GM18909 (cell line): ENCODE measurements around the gene GABRE.

Source experiments
- ATAC-seq: cut with Tn5 transposase; IDR thresholded peaks from one replicate; pipeline ENCODE4 v1.9.1; 2021; ENCODE audit warnings: mild to moderate bottlenecking; ENCODE audit not compliant: unreplicated experiment, poor library complexity

Gene GABRE

GRCh38 chrX:151974336-151975227 is at the start of gene GABRE:
GABRE (minus strand) TSS chrX:151974676; CDS start chrX:151974625, 51 bp downstream.
- no peak for ATAC-seq

DNA sequence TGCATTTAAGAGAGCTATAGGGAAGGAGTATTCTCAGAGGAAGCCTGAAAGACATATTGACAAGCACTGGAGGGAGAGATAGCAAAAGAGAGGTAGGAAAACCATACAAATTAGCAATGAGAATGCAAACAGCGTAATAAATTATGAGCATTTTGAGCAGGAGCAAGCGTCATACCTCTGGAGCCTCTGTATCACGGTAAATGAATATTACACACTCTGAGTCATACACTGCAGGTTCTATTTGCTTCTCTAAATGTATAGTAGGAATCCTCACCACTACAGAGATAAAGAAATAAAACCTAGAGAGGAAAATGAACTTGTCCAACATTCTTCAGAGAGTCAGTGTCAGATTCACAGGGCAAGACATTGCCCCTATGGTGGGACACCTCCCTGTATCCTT is 46.4 kb upstream of the GABRE start:
- no peak for ATAC-seq

DNA sequence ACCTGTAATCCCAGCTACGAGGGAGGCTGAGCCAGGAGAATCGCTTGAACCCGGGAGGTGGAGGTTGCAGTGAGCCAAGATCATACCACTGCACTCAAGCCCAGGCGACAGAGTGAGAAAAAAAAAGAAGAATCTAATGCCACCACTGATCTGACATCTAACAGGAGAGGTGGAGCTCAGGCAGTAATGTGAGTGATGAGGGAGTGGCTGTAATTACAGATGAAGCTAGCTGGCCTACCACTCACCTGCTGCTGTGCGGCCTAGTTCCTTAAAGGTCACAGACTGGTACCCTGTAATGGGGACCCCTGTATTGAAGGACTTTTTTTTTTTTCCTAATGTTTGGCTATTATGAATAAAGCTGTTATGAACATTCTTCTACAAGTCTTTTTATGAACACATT is 25.3 kb upstream of the GABRE start:
- no peak for ATAC-seq

DNA sequence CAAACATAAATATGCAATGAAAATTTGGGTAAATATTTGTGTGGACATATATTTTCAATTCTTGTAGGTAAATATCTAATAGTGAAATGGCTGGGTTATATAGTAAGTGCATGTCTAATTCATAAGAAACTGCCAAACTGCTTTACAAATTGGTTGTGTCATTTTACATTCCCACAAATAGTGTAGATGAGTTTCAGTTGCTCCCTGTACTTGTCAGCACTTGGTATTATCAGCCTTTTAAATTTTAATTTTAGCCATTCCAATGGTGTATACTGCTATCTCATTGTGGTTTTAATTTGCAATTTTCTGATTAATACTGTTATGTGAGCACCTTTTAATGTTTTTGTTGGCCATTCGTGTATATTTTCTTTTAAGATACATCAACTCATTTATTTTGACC is 23.1 kb upstream of the GABRE start:
- ATAC-seq = no peak

DNA sequence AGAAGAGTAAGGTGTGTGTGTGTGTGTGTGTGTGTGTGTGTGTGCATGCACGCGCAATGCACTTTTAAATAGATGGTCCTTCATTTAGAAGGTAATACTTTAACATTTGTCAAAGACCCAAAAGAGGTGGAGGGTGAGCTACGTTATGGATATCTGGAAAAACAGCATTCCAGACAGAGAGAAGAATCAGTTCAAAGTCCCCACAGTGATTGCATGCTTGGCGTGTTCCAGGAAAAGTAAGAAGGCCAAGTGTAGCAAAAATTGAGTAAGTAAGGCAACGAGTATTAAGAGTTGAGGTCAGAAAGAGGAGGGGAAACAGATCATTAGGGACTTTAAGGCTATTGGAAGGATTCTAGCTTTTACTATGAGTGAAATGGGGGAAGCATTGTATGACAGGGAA is 21.9 kb upstream of the GABRE start:
- ATAC-seq = no peak

DNA sequence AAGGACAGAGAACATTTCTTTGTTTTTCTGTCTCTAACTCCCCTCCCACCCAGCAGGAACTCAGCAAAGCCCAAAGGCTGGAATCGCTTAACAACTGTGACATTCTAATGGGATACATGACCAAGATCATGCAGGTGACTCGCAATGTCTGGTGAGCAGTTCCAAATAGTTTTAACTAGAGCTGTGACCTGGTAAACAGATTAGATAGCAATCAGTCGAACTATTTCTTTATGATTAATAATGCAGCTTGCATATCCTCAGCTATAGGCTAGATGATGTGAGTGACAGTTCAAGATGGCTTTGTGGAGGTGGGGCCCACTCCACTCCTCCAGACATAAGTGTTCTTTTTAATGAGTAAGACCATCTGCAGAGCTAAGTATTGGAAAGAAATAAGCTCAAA is 20.0 kb upstream of the GABRE start:
- ATAC-seq = no peak

DNA sequence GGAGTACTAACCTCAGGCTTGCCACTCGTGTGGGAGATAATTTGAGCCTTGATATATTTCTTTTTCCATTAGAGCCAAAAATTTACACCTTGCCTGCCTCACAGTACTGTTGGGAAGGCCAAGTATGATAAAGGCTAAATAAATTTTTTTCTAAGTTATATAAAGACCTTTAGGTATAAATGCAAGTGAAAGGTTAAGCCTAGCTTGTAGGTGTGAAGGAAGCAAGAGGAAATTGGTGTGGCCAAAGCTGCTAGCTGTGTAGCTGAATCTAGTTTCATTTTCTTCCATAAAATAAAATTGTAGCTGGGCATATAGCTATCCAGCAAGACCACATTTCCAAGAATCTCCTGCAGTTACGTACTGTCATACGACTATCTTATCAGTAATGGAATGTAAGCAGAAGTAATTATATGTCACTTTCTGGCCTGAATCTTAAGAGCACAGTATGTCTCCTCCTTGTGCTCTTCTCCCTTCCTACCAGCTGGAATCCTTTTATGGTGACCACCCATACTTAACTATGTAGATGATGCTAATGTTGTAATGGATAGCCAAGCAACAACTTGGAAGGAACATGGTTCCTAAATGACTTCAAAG is 14.3 kb upstream of the GABRE start:
- ATAC-seq = no peak

GRCh38 chrX:151987108-151987507 is 12.6 kb upstream of the GABRE start:
- no peak for ATAC-seq

DNA sequence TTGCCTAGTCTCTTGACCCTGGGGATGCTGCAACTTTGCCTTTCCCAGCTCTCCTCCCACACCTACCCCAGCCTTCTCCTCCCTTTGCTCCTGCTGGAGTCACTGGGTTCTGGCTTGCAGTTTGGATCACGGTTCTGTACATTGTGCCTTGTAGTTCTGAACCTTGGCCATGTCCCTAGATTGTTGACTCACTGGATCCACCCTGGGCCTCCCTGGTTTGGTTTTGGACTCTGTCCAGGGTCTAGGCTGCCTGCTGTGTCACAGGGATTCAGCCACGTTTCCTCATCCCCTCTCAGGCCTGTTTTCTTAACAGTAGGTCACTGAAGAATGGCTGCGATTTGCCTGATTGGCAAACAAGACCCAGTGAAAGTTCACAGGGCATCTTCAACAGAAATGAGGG is 11.5 kb upstream of the GABRE start:
- no peak for ATAC-seq

DNA sequence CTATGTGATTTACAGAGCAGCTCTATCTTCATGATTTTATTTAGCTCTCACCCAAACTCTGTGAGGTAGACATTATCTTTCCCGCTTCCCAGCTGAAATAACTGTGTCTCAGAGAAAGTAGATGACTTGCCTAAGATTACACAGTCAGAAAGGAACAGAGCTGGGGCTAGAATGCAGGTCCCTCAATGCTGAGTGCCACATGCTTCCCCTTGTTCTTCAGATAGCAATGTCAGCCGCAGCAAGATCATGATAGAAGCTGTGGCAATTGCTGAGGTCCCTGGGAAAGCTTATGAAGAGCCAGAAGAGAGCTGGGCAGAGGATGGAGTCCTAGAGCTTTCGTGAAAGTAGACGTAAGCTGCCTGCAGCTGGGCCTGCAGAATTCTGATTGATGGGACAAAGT is 11.1 kb upstream of the GABRE start:
- ATAC-seq = no peak

GRCh38 chrX:151984902-151985301 is 10.4 kb upstream of the GABRE start:
- ATAC-seq = no peak

GRCh38 chrX:151984328-151984727 is 9.9 kb upstream of the GABRE start:
- ATAC-seq = no peak

GRCh38 chrX:151983186-151983585 is 8.7 kb upstream of the GABRE start:
- no peak for ATAC-seq

DNA sequence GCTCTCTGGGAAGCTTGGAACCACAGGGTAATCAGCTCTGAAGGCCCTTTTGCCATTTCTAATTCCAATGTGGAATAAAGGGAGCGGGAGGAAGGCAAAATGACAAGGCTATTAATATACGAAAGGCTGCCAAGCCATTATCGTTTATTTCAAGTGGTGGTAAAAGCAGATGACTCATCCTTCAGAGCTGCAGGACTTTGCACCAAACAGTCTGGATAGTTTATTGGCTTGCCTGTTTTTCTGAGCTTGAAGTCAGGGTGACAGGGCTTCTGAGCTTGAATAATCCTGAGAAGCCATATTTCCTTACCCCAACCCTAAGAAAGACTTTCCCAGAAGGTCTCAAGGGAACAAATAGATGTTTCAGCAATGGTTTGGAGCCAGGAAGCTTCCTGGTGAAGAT is 7.7 kb upstream of the GABRE start:
- no peak for ATAC-seq

GRCh38 chrX:151981129-151981528 is 6.7 kb upstream of the GABRE start:
- no peak for ATAC-seq

DNA sequence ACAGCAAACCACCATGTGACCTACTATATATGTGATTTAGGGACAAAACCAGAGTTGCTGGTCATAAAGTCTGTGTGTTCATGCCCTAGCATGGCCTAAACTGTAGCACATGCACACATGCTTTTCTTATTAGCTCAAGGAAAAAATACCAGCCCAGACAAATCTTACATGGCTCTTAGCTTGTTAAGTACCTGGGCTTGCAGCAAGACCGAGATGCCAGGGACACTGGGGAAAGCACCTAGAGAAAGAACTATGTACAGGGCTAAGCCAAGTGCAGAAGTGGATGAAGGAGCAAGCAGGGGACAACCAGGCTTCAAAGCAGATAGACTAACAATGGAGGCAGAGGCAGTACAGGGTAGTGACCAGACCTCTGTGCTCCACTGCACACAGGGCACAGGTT is 3.4 kb upstream of the GABRE start:
- no peak for ATAC-seq

DNA sequence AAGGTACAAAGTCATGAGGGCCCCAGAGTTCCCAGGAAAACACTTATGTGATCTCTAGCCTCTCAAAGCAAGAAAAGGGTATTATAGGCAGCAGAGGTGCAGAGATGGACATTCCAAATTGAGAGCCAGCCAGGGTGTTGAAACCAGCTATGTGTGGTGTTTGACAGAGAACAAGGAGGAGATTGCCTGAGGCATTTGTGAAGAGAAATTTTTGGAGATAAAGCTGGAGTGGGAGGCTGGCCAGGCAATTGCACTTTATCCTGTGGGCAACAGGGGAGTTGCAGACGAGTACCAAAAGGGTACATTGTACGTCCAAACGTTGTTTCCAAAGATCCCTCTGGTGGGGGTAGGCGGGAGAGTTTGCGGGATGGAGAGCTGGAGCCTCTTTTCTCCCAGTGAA is 2.5 kb upstream of the GABRE start:
- ATAC-seq = no peak

GRCh38 chrX:151975736-151976275 is 1.3 kb upstream of the GABRE start:
- ATAC-seq = no peak

- ATAC-seq = no peak
Observed at GRCh38 chrX:151975228-151975593, 735 bp upstream of the GABRE start.

GRCh38 chrX:151973851-151974335 is 583 bp downstream of the GABRE start:
- no peak for ATAC-seq

DNA sequence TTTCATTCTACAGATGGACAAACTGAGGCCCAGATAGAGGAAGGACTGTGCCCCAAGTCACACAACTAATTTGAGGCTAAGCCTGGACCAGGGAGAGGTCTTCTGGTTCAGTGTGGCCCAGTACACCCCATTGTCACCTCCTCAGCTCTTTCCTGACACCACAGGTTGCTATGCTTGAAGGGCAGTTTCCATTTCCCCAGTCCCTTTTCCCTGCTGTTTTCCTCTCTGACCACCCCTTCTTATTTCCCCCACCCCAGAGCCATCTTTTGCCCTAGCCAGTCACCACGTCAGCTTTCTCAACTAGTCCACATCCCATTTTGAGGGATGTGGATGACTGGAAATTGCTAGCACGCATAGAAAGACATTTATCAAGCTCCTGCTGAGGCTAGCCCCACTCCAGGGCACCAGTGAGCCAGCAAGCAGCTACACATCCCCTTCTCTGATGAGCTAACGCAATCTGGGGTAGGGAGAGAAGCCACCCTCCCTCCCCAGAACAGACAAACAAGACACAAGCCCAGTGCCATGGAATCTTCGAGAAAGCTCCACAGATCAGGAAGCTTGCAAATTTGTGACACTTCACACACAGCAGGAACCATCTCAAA is 1.3 kb downstream of the GABRE start:
- ATAC-seq = no peak
